C1 segment of cervical spinal cord (tissue), 14 donors: Measurements from ENCODE around the gene LRR1.
"Not testable (repeated sequence)": the region's sequence is repeated elsewhere in the genome, so short reads cannot be mapped to it uniquely, and the experiment has no call there.

Experiments
- DNase-seq, 14 donors: peaks; one replicate each; lab custom pipeline; 2025; lab: John Stamatoyannopoulos, UW

Gene LRR1, protein sequence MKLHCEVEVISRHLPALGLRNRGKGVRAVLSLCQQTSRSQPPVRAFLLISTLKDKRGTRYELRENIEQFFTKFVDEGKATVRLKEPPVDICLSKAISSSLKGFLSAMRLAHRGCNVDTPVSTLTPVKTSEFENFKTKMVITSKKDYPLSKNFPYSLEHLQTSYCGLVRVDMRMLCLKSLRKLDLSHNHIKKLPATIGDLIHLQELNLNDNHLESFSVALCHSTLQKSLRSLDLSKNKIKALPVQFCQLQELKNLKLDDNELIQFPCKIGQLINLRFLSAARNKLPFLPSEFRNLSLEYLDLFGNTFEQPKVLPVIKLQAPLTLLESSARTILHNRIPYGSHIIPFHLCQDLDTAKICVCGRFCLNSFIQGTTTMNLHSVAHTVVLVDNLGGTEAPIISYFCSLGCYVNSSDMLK

DNA sequence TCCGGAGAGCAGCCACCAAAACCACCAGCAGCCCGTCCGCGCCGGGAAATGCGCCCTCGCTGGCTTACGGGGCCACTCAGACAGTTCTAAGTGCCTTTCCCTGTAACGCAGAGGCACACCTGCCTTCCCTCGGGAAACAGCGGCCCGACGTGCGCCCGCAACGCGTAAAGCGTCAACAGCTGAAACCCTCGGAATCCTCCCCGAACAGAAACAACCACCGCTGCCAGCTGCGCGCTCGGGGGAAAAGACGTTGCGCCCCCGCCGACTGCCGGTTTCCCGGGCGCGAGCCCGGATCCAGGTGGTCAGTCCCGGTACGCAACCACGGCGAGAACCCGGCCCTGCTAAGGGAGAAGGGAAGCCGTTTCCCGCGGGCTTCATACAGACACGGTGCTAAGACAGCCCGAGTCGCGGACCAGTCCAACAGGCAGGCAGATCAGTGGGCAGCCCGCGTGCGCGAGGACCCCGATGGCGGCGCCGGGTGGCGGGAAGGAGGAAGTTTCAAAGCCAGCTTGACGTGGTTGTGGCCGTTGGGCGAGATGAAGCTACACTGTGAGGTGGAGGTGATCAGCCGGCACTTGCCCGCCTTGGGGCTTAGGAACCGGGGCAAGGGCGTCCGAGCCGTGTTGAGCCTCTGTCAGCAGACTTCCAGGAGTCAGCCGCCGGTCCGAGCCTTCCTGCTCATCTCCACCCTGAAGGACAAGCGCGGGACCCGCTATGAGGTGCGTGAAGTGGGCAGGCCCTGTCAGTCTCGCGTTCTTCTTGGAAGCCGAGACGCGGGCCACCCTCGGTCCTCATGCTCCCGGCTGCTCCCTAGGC lies at the start of gene LRR1:
Gene LRR1 (plus strand): TSS at position 456 of the 816 bp plus-strand sequence. CDS start 81 bp downstream, at position 537.
- peak; percentile 50 to 86 (median 68) for DNase-seq

DNA sequence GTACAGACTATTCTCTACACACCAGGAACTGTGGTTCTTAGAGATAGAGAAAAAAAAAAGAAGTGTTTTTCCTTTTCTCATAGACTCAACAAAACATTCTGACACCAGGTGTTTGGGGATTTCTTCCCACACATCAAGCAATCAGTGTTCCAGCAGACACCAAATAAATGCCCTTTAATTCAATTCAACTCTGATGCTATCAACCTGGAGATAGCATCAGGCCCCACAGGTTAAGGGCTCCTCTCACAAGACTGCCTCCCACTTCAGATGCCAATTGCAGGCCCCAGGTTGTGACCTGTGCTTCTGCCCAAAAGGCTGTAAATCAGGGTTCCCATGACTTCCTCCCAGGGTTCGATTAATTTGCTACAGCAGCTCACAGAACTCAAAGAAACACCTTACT lies 49.3 kb upstream of the LRR1 start:
- peak in 1 of 14 donors; percentile 0 for DNase-seq

DNA sequence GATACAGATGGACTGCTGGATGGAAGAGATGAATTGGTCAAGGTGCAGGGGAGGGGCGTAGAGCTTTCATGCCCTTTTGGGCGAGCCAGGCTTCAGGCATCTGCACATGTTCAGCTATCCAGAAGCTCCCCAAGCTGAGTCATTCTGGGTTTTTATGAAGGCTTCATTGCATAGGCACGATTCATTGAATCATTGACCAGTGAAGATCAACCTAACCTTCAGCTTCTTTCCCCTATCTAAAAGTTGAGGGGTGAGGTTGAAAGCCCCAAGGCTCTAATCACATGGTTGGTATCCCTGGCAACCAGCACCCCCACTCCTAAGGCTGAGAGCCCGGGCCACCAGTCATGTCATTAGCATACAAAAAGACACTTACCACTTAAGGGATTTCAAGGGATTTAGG lies 48.9 kb upstream of the LRR1 start:
- no peak for DNase-seq

DNA sequence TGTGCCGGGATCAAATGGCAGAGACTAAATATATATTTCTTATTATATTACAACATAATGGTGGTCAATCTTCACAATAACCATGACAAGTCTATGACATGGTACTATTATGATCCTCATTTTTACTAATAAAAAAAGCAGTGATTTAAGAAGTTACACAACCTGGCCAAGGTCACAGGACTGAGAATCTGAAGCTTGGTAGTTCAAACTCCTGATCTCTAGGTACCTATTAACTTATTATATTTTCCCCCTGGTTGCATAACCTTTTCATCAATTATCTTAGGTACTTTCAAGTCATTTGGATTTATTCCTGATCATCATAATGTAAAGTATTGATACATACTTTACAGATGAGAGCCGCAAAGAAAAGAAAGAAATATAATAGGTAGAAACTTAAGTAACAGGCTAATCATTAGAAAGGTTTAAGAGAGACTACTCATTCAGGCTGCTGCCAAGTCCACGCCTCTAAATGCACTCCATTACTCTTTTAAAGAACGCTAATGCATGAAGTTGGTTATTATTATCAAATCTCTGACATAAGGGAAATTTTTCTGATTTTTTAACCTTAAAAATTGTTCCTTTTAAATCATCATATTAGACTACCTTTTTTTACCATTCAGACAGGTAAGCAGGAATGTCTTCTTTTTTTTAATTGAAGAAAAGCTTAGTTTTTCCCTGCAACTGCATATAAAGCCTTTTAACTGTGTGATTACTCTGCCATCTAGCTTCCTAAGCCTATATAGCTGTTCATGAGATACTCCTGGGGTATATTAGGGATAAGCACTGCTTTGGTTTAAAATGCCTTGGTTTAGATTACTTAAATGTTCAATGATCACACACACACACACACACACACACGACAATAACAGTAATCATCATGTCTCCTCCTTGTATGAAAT lies 48.2 kb upstream of the LRR1 start:
- no peak for DNase-seq

DNA sequence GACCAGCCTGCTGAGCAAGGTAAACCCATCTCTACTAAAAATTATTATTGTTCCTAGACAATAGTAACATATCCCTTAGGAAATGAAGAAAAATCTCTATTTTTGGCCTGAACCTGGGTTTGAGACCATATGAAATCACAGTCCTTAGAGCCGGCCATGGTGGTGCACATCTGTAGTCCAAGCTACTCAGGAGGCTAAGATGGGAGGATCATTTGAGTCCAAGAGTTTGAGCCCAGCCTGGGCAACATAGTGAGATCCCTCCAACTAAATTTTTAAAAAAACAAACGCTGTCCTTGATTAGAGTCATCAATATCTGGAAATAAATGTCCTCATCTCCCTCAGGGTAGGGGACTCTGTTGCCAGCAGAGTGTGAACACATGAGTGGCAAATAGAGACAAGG lies 47.2 kb upstream of the LRR1 start:
- no peak for DNase-seq

DNA sequence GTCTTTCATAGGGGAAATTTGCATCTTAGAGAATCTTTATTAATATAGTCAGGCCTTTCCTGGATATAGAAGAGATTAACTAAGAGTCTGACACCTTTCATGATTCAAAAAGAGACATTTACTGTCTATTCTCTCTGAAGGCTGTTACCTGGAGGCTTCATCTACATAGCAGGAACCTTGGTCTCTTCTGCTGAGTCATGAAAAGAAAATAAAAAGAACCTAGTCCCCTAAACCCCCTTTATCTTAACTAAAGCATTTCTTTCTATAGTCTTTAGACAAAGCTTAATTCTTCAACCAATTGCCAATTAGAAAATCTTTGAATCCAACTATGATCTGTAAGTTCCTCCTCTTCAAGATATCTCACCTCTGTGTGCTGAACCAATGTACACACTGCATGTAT lies 45.6 kb upstream of the LRR1 start:
- DNase-seq: no peak

DNA sequence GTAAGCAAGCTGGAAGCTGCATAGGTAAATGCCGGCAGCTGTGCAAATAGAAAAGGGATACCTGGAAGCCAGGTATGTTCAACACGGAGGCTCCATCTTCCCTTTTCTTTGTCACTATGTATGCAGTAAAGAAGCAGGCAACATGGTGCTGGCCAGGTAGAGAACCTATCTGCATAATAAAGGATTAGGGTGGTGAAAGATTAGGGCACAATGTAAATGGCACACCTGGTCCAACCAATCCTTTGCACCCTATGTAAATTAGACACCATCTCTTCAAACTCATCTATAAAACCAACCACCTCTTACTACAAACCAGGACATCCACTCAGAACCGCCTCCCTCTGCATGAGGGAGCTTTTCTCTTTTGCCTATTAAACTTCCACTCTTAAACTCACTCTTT lies 44.8 kb upstream of the LRR1 start:
- no peak for DNase-seq

DNA sequence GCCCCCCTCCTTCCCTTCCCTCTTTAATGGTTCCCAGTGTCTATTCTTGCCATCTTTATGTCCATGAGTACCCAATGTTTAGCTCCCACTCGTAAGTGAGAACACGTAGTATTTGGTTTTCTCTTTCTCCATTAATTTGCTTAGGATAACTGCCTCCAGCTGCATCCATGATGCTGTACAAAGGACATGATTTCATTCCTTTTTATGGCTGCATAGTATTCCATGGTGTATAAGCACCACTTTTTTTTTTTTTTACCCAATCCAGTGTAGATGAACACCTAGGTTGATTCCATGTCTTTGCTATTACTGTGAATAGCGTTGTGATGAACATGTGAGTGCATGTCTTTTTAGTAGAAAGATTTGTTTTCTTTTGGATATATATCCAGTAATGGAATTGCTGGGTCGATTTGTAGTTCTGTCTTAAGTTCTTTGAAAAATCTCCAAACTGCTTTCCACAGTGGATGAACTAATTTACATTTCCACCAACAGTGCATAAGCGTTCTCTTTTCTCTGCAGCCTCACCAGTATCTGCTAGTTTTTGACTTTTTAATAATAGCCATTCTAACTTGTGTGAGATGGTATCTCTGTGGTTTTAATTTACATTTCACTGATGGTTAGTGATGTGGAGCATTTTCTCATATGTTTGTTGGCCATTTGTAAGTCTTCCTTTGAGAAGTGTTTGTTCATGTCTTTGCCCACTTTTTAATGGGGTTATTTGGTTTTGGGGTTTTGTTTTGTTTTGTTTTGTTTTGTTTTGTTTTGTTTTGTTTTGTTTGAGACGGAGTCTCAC lies 38.6 kb upstream of the LRR1 start:
- no peak for DNase-seq

DNA sequence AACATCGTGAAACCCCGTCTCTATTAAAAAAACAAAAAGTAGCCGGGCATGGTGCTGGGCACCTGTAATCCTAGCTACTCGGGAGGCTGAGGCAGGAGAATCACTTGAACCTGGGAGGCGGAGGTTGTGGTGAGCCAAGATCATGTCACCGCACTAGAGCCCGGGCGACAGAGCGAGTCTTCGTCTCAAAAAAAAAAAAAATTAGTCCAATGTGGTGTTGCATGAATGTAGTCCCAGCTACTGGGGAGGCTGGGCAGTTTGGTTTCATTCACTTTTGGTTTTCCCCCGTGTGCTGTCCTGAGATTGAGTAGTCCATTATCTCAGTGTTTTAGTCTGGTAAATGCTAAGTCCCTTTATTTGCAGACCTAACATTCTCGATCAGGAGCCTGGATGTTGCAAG lies 32.0 kb upstream of the LRR1 start:
- no peak for DNase-seq

DNA sequence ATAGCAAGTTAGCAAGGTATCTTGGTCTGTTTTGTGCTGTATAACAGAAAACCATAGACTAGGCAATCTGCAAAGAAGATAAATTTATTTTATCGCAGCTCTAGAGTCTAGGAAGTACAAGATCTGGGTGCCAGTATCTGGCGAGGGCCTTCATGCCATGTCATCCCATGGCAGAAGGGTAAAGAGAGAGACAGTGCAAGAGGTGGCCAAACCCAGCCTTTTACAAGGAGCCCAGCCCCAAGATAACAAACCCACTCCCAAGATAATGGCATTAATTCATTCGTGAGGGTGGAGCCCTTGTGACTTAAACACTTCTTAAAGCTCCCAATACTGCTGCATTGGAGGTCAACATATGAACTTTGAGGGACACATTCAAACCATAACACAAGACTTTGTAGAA lies 29.5 kb upstream of the LRR1 start:
- DNase-seq: no peak

DNA sequence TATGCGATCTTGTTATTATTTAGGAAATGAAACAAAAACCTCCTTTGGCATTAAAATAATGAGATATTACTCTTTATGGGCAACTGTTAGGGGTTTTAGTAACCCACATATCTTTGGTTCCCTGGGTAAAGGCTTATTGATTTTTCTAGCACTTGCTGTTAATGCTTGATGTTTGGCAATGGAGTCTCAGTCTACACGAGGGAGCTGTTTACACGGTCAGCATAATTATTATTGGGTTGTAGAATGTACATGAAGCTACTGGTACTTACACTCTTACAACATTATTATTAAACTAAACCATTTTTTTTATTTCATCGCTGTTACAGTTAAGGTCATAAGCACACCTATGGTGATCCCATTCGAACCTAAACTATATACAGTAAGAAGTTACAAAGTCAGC lies 24.7 kb upstream of the LRR1 start:
- DNase-seq: no peak

DNA sequence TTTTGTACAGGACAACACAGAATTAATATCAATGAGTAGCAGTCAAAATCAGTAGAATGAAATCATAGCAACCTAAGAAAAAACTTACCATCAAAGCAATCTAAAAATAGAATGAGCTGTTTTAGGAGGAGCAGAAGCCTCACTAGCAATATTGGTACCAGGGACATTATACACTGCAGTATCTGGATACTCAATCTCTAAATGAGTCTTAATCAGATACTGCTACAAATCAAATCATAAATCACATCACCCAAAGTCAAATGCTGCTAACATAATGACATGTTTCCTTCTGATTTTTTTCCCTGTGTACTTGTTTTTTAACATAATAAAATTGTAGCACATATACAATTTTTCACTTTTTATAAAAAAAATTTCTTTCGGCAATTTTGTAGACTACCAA lies 20.6 kb upstream of the LRR1 start:
- DNase-seq: no peak

DNA sequence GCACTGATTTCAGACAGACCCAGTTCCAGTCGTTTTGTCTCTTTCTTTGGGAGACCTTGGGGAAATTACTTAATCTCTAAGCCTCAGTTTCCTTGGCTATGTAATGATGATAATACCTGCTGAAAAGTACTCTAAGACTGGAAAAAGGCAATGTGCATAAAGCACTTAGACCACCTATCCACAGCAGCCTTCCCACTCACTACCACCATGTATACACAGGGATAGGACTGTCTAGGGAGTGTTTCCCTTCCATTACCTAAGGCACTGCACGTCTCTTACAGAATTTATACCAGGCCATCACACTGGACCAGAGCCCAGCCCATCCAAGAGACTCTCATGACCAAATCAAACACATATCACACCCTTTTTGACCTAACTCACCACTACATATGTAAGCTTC lies 18.9 kb upstream of the LRR1 start:
- DNase-seq: no peak

DNA sequence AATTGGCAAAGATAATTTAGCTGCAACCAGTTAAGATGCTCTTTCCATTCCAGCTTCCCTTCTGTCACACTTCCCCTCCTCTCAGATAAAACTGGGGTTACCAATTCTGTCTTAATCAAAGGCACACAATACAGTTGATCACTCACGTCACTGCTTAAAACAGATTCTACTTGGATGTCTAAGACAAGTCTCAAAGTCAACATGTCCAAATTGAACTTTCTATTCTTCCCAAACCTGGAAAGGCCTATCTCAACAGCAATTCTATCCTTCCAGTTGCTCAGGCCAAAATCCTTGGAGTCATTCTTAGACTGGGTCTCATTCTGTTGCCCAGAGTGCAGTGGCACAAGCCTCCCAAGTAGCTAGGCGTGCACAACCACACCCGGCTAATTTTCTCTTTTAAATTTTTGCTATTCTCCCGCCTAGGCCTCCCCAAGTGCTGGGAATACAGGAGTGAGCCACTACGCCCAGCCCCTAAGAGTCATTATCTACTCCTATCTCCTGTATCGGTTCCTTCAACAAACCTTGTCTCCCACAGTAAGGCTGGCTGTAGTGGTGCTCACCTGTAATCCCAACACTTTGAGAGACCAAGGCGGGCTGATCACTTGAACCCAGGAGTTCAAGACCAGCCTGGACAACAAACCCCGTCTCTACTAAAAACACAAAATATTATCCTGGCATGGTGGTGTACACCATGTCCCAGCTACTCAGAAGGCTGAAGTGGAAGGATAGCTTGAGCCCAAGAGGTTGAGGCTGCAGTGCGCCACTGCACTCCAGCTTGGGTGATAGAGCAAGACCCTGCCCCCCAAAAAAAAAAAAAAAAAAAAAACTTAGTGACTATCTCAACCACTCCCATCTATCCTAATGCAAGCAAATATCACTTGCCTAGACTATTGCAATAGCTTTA lies 17.3 kb upstream of the LRR1 start:
- no peak for DNase-seq

DNA sequence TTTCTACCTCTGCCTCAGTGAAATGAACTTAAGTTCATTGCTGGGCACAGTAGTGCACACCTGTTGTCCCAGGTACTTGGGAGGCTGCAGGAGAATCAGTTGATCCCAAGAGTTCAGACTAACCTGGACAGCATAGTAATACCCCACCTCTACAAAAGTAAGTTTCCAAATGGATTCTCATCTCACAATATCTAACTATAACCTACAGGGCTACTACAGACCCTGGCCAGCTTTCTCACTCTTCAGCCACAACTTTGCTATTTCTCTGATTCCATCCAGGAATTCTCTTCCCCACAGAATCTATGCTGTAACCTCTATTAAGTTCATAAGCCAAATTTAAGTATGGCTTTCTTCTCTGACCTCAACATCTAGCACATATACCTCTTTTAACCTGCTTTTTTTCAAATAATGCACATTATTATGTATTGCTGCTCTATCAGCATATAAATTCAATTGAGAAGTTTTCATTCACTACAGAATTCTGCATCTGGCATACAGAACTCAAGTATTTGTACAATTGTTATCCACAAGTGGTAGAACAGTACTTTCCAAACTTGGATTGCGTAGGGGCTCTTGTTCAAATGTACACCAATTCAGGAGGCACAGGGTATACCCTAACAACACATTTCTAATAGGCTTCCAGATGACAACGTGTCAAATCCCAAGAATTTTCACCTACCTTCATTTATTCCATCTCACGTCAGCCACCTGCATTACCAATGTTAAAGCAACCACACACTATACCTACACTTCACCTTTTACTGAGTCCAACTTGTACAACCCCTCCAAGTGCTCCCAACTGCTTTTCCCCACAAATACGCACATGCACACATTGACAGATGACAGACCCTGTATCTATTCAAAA lies 16.4 kb upstream of the LRR1 start:
- no peak for DNase-seq

DNA sequence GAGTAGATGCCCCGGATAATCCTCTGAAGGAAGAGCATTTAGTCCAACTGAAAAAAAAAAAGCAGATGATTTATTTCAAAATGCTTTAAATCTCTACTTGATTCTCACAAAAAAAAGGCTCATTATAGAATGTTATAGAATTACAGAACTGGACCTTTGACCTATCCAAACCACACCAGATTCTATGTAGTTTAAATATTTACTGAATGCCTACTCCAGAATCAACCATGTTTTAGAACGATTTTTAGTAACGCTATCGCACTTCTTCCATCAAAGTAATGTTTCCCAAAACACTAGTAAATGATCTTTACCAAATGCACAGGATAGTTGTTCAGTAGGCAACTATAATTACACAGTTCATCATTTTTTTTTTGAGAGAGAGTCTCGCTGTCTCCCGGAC lies 15.1 kb upstream of the LRR1 start:
- DNase-seq: no peak

DNA sequence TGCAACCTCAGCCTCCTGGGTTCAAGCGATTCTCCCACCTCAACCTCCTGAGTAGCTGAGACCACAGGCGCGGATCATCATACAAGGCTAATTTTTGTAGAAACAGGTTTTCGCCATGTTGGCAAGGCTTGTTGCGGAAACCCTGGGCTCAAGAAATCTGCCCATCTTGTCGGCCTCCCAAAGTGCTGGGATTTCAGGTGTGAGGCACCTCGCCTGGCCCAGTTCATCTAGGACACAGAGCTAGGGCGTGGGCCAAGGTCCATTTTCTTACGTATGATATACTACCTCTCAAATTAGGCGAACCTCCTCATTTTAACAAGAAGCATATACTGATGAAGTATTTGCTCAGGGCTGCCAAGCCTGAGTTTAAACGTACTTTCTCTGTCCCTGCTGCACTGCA lies 14.7 kb upstream of the LRR1 start:
- peak in 1 of 14 donors; percentile 1 for DNase-seq

DNA sequence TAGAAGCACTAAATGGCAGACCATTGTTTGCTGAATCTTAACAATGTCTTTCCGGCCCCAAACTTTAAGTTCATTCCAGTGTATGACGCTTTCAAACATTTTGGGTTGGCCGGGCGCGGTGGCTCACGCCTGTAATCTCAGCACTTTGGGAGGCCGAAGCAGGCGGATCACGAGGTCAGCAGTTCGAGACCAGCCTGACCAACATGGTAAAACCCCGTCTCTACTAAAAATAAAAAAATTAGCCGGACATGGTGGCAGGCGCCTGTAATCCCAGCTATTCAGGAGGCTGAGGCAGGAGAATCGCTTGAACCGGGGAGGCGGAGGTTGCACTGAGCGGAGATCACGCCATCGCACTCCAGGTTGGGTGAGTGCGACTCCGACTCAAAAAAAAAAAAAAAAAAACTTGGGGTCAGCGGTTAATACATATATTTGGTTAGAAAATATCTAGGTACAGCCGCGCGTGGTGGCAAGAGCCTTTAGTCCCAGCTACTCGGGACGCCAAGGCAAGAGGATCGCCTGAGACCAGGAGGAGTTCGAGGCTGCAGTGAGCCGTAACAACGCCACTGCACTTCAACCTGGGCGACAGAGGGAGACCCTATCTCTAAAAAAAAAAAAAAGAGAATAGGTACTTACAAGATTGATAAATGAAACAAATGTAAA lies 13.6 kb upstream of the LRR1 start:
- not testable (repeated sequence) for DNase-seq
